ENCODE results near the gene FAM131A.

DNA sequence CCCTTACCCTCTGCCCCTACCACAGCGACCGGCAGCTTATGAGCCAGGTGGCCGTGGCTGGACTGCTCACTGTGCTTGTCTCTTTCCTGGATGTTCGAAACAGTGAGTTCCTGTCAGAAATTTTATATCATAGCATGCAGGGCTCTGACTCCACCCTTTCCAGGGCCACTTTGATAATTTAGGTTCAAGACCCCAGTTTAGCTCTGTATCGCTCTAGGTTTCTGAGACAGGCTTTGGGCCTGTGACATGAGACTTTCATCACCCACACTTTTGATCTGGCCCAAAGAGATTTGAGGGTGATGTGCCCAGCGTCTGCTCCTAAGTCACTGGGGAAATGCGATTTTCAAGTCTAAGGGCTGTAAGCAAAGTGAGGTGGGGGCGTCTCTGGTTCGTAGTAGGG is 29.5 kb upstream of the FAM131A start:
- TF ChIP-seq POLR2A (IDR thresholded peaks at IDR 0.05) = no peak
- TF ChIP-seq, protein P1, sequence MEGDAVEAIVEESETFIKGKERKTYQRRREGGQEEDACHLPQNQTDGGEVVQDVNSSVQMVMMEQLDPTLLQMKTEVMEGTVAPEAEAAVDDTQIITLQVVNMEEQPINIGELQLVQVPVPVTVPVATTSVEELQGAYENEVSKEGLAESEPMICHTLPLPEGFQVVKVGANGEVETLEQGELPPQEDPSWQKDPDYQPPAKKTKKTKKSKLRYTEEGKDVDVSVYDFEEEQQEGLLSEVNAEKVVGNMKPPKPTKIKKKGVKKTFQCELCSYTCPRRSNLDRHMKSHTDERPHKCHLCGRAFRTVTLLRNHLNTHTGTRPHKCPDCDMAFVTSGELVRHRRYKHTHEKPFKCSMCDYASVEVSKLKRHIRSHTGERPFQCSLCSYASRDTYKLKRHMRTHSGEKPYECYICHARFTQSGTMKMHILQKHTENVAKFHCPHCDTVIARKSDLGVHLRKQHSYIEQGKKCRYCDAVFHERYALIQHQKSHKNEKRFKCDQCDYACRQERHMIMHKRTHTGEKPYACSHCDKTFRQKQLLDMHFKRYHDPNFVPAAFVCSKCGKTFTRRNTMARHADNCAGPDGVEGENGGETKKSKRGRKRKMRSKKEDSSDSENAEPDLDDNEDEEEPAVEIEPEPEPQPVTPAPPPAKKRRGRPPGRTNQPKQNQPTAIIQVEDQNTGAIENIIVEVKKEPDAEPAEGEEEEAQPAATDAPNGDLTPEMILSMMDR (IDR thresholded peaks at IDR 0.05 in 4 of 5, conservative IDR thresholded peaks at IDR 0.05 in 1 of 5) = no peak

Measured in gastrocnemius medialis (tissue), 4 donors.